GM18498 (cell line): ENCODE data around the gene PNLIP.

Experiments used
- ATAC-seq: cut with Tn5 transposase; IDR thresholded peaks from one replicate; pipeline ENCODE4 v1.9.1; 2021; ENCODE audit warnings: mild to moderate bottlenecking, moderate library complexity; ENCODE audit not compliant: unreplicated experiment

PNLIP gene

DNA sequence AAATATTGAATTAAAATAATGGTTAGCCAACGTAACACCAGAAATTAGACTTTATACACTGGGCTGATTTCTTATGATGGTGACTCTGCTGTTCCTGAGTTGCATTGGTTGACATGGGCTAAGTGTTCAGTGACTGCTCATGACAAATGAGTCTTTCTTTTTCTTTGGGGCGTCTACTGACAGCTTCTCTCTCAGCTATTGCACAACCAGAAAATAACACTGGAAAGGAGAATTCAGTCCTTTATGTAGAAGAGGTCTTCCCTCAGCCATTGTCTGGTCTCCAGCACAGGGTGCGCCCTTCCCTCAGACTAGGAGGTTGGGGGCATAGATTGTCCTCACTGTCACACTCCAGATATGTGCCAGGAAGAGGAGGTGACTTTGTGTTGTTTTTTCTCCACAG, 21.6 kb downstream of the PNLIP start:
- no peak for ATAC-seq

DNA sequence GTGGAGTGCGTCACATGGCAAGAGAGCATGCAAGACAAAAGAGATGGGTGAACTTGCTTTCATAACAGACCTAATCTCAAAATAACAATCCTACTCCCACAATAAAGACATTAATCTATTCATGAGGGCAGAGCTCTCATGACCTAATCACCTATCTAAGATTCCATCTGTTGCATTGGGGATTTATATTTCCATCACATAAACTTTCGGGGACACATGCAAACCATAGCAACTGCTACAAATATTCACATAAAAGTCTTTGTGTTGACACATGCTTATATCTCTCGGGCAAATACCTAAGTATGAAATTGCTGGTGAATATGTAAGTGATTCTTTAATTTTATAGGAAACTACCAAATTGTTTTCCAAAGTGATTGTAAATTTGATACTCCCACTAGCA, 29.1 kb downstream of the PNLIP start:
- ATAC-seq: no peak

DNA sequence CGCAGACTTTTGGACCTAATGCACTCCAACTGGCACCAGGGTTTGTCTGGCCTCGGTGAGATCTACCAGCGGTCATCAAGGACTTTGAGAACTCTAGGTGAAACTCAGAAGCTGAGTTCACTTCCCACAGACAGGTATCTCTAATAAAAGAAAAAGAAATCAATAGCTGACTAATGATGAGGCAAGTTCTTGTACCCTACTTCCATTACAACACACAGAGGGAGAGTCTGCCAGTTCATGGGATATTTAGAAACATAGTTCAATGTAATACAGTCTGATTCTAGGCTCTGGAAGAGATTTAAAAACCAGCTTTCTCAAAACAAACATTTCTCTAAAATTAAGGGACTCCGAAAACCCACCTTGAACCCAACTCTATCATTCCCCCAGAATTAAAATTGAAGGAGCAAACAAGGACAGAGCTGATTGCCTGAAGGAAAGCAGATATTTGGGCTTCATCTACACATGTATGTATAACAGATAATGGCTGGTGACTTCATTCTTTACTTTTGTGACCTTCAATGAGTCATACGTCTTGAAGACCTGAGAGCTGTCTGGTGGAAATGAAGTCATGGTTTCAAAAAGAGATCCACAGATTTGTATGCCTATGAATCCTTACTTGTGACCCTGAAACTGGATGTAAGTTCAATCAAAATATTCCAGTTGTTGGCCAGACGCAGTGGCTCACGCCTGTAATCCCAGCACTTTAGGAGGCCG, 42.3 kb downstream of the PNLIP start:
- ATAC-seq: no peak

DNA sequence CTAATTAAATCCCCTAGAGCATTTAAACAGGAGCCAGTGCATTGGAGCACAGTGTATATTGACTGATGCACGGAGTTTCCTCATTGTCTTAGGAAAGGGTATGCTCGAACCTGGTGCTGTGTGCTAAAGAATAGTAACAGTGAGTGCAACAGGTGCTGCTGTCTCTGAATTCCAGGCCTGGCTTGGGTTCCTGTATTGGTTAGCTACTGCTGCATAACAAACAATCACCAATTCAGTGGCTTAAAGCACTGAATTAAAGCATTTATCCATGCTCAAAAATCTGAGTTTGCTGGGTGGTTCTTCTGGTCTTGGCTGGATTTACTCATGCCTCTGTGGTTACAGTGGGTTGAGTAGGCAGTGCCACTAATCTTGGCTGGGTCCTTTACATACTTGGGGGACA, 43.3 kb downstream of the PNLIP start:
- ATAC-seq: no peak

DNA sequence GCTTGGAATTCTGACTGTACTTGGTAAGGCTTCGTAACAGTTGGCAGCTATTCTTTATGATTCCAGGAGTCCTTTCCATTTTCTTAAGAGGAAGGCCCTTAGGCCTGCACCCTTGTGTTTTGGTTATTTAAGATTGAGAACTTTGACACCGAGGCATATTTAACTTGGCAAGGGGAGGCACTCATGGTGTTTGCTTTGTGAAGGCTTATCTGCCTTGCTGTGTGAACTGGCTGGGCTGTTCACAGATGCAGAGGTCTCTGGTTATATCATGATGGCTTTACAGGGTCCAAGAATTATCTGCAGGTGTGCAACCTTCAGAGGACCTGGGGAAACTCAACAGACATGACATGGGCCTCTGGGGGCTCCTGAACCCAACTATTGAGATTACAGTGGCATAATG, 44.2 kb downstream of the PNLIP start:
- no peak for ATAC-seq

DNA sequence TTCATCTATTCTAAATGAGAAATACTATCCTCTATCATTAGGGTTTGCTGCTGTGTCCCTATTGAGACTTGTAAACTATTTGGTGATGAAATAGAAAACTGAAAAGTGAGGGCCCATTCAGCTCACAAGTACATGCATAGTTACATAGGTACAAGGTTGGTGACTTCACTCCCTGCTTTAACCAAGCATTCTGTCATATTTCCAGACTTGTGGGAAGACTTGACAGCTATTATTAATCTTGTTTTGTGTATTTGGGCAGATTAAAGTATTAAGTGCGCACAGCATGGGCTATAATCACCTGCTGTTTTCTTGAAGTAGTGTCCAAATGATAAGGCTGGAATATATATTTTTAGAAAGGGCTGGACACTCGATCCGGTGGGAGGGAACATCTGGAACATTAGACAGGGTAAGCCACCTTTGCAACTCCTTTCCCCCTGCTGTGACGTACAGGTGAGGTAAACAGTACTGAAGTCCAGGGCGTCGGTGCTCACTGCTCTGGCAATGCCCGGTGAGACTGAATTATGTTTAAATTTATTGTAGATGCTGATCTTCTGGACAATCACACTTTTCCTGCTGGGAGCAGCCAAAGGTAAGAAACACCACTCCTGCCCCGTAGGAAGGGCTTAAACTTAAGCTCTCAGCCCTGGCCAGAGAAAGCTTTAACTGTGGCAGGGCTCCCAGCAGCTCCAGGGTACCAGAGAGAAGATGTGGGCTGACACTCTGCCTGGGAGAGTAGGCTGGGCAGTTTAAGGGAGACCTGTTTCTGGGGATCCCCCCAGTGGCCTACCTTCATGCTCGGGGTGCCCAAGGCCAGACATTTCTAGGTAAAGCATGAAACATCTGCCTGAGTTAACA, 45.1 kb downstream of the PNLIP start, which contains the start of gene PNLIPRP1:
Gene PNLIPRP1 (plus strand): TSS at position 370 of the 855 bp plus-strand sequence. CDS start 171 bp downstream, at position 541.
- no peak for ATAC-seq

- ATAC-seq: no peak
Measured at GRCh38 chr10:116593139-116593740, 47.5 kb downstream of the PNLIP start.

DNA sequence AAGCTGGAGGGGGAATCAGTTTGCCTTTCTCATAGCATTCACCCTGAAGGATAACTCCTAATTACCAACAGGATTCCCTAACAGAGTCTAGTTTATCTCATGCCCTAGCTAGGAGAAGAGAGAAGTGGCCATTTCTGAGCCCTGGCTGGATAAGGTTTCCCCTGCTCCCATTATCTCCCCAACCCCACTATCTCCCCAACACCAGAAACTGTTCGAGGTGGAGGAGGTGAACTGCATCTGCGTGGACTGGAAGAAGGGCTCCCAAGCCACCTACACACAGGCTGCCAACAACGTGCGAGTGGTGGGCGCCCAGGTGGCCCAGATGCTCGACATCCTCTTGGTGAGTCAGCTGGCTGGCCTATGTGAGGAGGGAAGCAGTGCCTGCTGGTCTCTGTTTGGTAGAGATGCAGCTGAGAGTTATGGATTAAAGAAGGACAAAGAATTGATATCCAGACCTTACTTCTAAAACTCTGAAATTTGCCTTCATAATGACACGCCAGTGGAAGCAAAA, 48.8 kb downstream of the PNLIP start:
- no peak for ATAC-seq

DNA sequence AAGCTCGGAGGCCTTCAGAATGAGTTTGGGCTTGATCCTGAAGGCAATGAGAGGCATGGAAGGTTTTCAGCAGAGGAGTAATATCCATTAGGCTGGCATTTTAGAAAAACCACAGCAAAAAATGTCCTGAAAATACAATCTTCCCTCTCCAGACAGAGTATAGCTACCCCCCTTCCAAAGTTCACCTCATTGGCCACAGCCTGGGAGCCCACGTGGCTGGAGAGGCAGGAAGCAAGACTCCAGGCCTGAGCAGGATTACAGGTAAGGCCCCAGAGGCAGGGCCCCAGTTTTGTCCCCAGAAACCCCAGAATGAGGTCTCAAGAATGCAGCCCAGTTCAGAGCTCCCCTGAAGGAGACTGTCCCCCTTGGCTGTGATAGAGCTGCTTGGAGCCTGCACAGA, 50.3 kb downstream of the PNLIP start:
- ATAC-seq: no peak

DNA sequence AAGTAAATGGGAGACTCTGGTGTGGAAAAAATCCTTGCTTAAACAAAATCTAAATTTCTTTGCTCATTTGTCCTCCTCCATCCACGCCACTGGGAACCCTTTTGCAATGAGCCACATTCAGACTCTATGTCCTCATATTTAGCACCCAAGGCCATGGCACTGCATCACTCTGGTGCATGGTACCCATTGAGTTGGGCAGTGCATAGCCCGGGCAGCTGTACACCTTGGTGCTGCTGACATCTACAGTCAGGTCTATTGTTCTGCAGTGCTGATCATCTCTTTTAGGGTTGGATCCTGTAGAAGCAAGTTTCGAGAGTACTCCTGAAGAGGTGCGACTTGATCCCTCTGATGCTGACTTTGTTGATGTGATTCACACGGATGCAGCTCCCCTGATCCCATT, 51.8 kb downstream of the PNLIP start:
- ATAC-seq: no peak

DNA sequence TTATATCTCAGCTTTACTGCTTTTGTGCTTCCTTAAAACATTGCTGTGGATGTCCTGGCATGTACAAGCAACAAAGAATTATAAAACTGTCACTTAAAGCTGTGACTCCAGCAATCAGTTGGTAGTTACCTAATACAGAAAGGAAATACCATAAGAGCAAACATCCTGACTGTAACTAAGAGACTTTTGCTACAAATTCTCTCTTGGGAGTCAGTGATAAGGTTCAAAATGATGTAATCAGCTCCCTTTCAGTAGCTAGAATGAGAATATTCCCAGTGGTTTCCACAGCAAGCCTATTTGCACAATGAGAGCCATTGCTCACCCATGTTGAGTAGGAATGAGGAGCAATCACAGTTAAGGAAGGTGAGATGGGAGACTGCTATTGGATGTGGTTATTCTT, 52.6 kb downstream of the PNLIP start:
- ATAC-seq: no peak

GRCh38 chr10:116599991-116600390, 54.3 kb downstream of the PNLIP start:
- ATAC-seq: no peak

DNA sequence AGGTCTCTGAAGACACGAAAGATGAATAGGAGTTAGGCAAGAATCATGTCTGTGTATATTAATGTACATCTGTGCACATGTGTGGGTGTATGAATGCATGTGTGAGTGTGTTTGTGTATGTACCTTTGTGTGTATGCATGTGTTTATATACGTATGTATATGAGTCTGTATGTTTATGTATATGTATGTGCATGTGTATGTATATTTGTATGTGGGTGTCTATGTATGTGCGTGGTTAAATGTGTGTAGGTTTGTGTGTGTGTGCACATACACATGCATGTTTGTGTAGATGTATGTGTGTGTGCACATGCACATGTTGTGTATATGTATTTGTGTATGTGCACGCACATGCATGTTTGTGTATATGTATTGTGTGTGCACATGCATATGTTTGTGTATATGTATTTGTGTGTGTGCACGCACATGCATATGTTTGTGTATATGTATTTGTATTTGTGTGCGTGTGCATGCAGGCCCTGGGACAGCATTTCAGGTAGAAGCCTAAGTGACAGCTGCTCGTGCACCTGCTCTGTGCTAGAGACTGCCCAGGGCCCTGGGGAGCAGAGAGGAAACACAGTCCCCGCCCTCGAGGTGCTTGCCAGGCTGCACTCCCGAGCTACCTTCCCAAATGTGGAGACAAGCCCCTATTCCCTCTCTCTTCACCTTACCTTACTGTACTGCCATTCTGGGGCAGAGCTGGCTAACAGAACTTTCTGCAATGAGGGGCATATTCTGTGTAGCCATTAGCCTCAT, 57.1 kb downstream of the PNLIP start:
- no peak for ATAC-seq

- ATAC-seq: no peak
Measured at GRCh38 chr10:116606061-116606483, 60.3 kb downstream of the PNLIP start.

- no peak for ATAC-seq
Measured at GRCh38 chr10:116607336-116607735, 61.6 kb downstream of the PNLIP start.

DNA sequence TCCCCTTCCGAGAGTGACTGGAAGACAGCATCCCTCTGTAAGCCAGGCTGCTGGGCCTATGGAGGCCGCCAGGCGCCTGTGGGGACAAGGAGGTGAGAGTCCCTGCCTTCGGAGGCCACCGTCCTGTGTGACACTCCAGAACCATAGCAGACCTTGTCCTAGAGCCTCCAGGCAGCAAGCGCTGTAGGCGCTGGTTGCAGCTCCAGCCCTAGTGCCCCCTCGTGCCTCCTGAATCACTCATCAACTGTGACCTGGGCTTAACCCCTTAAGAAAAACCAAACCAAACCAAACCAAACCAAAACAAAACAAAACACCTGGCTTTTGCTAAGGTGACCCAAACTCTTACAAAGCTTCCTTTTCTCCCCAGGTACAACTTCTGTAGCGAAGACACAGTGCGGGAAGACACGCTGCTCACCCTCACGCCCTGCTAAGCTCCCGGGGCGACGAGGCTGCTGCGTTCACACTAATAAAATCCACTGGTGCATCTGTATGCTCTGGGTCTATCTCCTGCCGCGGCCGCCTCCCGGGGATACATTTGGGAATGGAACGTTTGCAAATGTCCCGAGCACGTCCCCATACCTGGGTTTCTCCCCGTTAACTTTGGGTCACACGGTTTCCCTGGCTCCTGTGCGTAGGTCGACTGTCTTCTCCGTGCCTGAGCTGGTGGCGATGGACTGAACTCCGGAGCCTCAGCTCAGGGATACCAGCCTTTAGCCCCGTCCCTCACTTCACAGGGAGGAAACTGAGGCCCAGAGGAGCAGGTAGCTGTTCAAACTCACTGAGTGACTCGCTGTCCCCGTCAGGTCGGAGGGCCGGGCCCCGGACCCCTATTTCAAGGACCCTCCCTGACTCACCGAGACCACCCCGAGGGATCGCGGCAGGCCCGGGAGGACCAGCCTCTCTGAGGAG, 63.2 kb downstream of the PNLIP start:
- no peak for ATAC-seq

GRCh38 chr10:116610443-116611152, 64.9 kb downstream of the PNLIP start:
- no peak for ATAC-seq

DNA sequence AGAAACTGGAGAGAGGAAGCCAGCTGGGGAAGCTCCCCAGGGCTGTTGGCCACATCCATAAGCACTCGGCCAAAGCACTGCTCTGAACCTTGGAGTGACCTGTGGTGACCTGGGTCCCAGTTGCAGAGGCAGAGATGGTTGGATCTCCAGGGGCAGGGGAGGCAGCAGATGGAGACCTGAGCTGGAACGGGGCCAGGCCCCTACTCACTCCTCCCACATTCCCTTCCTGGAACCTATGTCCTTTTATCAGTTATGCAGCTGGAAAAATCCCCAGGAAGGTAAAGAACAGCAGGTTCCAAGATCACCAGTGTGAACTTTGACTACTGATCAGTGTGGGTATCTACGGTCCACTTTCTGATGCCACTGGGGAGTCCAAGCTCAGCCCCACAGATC, 65.4 kb downstream of the PNLIP start:
- no peak for ATAC-seq

- no peak for ATAC-seq
Measured at GRCh38 chr10:116612107-116612769, 66.5 kb downstream of the PNLIP start.
